Glutamatergic neuron (in vitro differentiated cells): Measurements from ENCODE around the gene SLC16A1. TPM values are rescaled to one million over a fixed set of nuclear protein-coding genes. Genes with fewer than 3 reads are reported as not detected.

Experiments
- DNase-seq: peaks from one replicate; pipeline ENCODE4 v3.0.0; 2022
- H3K27ac Mint-ChIP-seq: one replicate; pipeline ENCODE4 v1.8.0; 2020; ENCODE audit warnings: mild to moderate bottlenecking, mixed read lengths, inconsistent platforms; ENCODE audit not compliant: unreplicated experiment
- H3K27me3 Mint-ChIP-seq: one replicate; pipeline ENCODE4 v1.8.0; 2020; ENCODE audit warnings: mild to moderate bottlenecking, moderate library complexity, mixed read lengths, inconsistent platforms; ENCODE audit not compliant: unreplicated experiment
- H3K36me3 Mint-ChIP-seq: one replicate; pipeline ENCODE4 v1.8.0; 2020; ENCODE audit warnings: mild to moderate bottlenecking, mixed read lengths, inconsistent platforms; ENCODE audit not compliant: unreplicated experiment
- H3K4me1 Mint-ChIP-seq: one replicate; pipeline ENCODE4 v1.8.0; 2020; ENCODE audit warnings: mild to moderate bottlenecking, low read depth, mixed read lengths, inconsistent platforms; ENCODE audit not compliant: unreplicated experiment
- H3K4me3 Mint-ChIP-seq: one replicate; pipeline ENCODE4 v1.8.0; 2020; ENCODE audit warnings: mild to moderate bottlenecking, mixed read lengths, inconsistent platforms; ENCODE audit not compliant: unreplicated experiment
- H3K9me3 Mint-ChIP-seq: one replicate; pipeline ENCODE4 v1.8.0; 2020; ENCODE audit warnings: mild to moderate bottlenecking, moderate library complexity, mixed read lengths, inconsistent platforms; ENCODE audit not compliant: unreplicated experiment
- CTCF ChIP-seq: fragments of 200-600 bp; sonication (generic); IDR thresholded peaks from one replicate; pipeline ENCODE4 v1.5.0; 2021; ENCODE audit not compliant: partially characterized antibody, unreplicated experiment
- total RNA-seq: library from RNA; stranded (reverse); fragmentation: NEBNext Ultra II Directional; extraction: Animal tissue kit (Norgen Biotek cat#: 25700); gene quantifications from one replicate; pipeline ENCODE4 v1.2.1, GENCODE V29; 2021; ENCODE audit not compliant: unreplicated experiment

SLC16A1 gene
- total RNA-seq, 1 donor from 2014 or later, result 39.5 TPM

GRCh38 chr1:112927462-112927990 lies 28.5 kb downstream of the SLC16A1 start:
- Mint-ChIP-seq H3K27ac (no peak overlapping the region), H3K4me1 (no peaks in the 10 kb centered on the region), H3K36me3 (no peaks in the 10 kb centered on the region), H3K27me3 (peaks cover 2% of the 10 kb centered on the region), H3K4me3 (no peak overlapping the region), H3K9me3 (no peaks in the 10 kb centered on the region)
- TF ChIP-seq CTCF, result no peak
- no peak for DNase-seq

- H3K27me3 Mint-ChIP-seq, result peaks cover 2% of the 10 kb centered on the region
- no peaks in the 10 kb centered on the region for H3K9me3 Mint-ChIP-seq
- no peak for DNase-seq
- H3K36me3 Mint-ChIP-seq, result no peaks in the 10 kb centered on the region
- H3K27ac Mint-ChIP-seq, result no peak overlapping the region
- H3K4me1 Mint-ChIP-seq, result no peaks in the 10 kb centered on the region
- TF ChIP-seq CTCF, result no peak
- H3K4me3 Mint-ChIP-seq, result no peak overlapping the region
Observed at GRCh38 chr1:112926858-112927257, 29.1 kb downstream of the SLC16A1 start.

- no peaks in the 10 kb centered on the region for H3K9me3 Mint-ChIP-seq
- no peaks in the 10 kb centered on the region for H3K36me3 Mint-ChIP-seq
- H3K27ac Mint-ChIP-seq, result no peak overlapping the region
- H3K4me1 Mint-ChIP-seq, result no peaks in the 10 kb centered on the region
- no peak overlapping the region for H3K4me3 Mint-ChIP-seq
- DNase-seq, result no peak
- H3K27me3 Mint-ChIP-seq, result peaks cover 2% of the 10 kb centered on the region
- no peak for TF ChIP-seq CTCF
Observed at GRCh38 chr1:112925015-112925414, 31.0 kb downstream of the SLC16A1 start.

GRCh38 chr1:112923959-112924349 lies 32.0 kb downstream of the SLC16A1 start:
- Mint-ChIP-seq H3K36me3 (no peaks in the 10 kb centered on the region), H3K9me3 (no peaks in the 10 kb centered on the region), H3K27me3 (peaks cover 2% of the 10 kb centered on the region), H3K27ac (no peak overlapping the region), H3K4me1 (no peaks in the 10 kb centered on the region), H3K4me3 (no peak overlapping the region)
- no peak for TF ChIP-seq CTCF
- DNase-seq, result no peak

GRCh38 chr1:112923234-112923958 lies 32.6 kb downstream of the SLC16A1 start:
- TF ChIP-seq CTCF, result no peak
- Mint-ChIP-seq H3K4me3 (no peak overlapping the region), H3K27me3 (peaks cover 2% of the 10 kb centered on the region), H3K36me3 (no peaks in the 10 kb centered on the region), H3K9me3 (no peaks in the 10 kb centered on the region), H3K27ac (no peak overlapping the region), H3K4me1 (no peaks in the 10 kb centered on the region)
- no peak for DNase-seq
